Activated CD8-positive, alpha-beta T cell treated with anti-CD3 and anti-CD28 coated beads for 36 hours (primary cell): ENCODE results near the gene LPP. TPM values are rescaled to one million over a fixed set of nuclear protein-coding genes. Genes with fewer than 3 reads are reported as not detected.
A peak's percentile ranks its signal among the peaks of the same experiment; 100 is the strongest.

Experiments
- ATAC-seq: fragments of 200-7000 bp; cut with Tn5 transposase; one replicate; pipeline ENCODE4 v1.10.0; 2021; ENCODE audit warnings: mild to moderate bottlenecking, moderate library complexity
- CTCF ChIA-PET: fragments of 350-600 bp; sonication (Branson Sonifier 250); formaldehyde crosslinking; loops from one replicate; lab custom pipeline; 2021; ENCODE audit warnings: antibody characterized with exemption; lab: Charles Lee
- POLR2A ChIA-PET: fragments of 350-600 bp; sonication (Branson Sonifier 250); formaldehyde crosslinking; loops from one replicate; lab custom pipeline; 2021; ENCODE audit warnings: antibody characterized with exemption; lab: Charles Lee
- DNase-seq: peaks from one replicate; pipeline ENCODE4 v3.0.0-alpha.2; 2020
- H3K27ac Mint-ChIP-seq: one replicate; pipeline ENCODE4 v1.8.0; 2021; ENCODE audit warnings: mild to moderate bottlenecking, mixed read lengths
- H3K27me3 Mint-ChIP-seq: one replicate; pipeline ENCODE4 v1.8.0; 2021; ENCODE audit warnings: mixed read lengths
- H3K36me3 Mint-ChIP-seq: one replicate; pipeline ENCODE4 v1.8.0; 2021; ENCODE audit warnings: low read depth, mixed read lengths
- H3K4me1 Mint-ChIP-seq: one replicate; pipeline ENCODE4 v1.8.0; 2021; ENCODE audit warnings: low read depth, mixed read lengths
- H3K4me3 Mint-ChIP-seq: one replicate; pipeline ENCODE4 v1.8.0; 2021; ENCODE audit warnings: mild to moderate bottlenecking, moderate library complexity, mixed read lengths
- H3K9me3 Mint-ChIP-seq: one replicate; pipeline ENCODE4 v1.8.0; 2021; ENCODE audit warnings: mixed read lengths
- intact Hi-C: fragments of 100-400 bp; cut with micrococcal nuclease; formaldehyde crosslinking; loops from one replicate; pipeline ENCODE4 v1.10.0; 2022
- total RNA-seq, 2 experiments: library from RNA; stranded (reverse); gene quantifications; one replicate each; pipeline ENCODE4 v1.2.3, GENCODE V29; 2021
- TF ChIP-seq, protein P1 (sequence below): fragments of 200-600 bp; IDR thresholded peaks from one replicate; pipeline ENCODE4 v1.8.0; 2022; ENCODE audit warnings: antibody characterized with exemption, mild to moderate bottlenecking

LPP gene
- total RNA-seq, 2 experiments from 2014 or later = 16.4 to 22.6 TPM

GRCh38 chr3:188677344-188677743, 523.4 kb downstream of the LPP start:
- ChIA-PET CTCF (no interaction called here), POLR2A (no interaction called here)
- Mint-ChIP-seq H3K4me3 (no peak overlapping the region), H3K36me3 (no peaks in the 10 kb centered on the region), H3K27me3 (no peaks in the 10 kb centered on the region), H3K9me3 (no peaks in the 10 kb centered on the region), H3K27ac (no peak overlapping the region), H3K4me1 (peaks cover 10% of the 10 kb centered on the region)
- TF ChIP-seq, protein P1, sequence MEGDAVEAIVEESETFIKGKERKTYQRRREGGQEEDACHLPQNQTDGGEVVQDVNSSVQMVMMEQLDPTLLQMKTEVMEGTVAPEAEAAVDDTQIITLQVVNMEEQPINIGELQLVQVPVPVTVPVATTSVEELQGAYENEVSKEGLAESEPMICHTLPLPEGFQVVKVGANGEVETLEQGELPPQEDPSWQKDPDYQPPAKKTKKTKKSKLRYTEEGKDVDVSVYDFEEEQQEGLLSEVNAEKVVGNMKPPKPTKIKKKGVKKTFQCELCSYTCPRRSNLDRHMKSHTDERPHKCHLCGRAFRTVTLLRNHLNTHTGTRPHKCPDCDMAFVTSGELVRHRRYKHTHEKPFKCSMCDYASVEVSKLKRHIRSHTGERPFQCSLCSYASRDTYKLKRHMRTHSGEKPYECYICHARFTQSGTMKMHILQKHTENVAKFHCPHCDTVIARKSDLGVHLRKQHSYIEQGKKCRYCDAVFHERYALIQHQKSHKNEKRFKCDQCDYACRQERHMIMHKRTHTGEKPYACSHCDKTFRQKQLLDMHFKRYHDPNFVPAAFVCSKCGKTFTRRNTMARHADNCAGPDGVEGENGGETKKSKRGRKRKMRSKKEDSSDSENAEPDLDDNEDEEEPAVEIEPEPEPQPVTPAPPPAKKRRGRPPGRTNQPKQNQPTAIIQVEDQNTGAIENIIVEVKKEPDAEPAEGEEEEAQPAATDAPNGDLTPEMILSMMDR = no peak
- DNase-seq = no peak
- intact Hi-C loops = no loop called here
- ATAC-seq = no peak

- H3K27me3 Mint-ChIP-seq = no peaks in the 10 kb centered on the region
- no peak overlapping the region for H3K27ac Mint-ChIP-seq
- POLR2A ChIA-PET = no interaction called here
- DNase-seq = no peak
- H3K4me1 Mint-ChIP-seq = peaks cover 23% of the 10 kb centered on the region
- TF ChIP-seq, protein P1 = no peak
- no peaks in the 10 kb centered on the region for H3K36me3 Mint-ChIP-seq
- no peaks in the 10 kb centered on the region for H3K9me3 Mint-ChIP-seq
- intact Hi-C loops = no loop called here
- CTCF ChIA-PET = interaction anchor here (0.9 kb wide), 1 partner anchor 69 kb away, joined by 3 read pairs; no protein-coding TSS in a partner anchor
- ATAC-seq = no peak
- no peak overlapping the region for H3K4me3 Mint-ChIP-seq
Observed at GRCh38 chr3:188680189-188680588, 526.2 kb downstream of the LPP start.

- ATAC-seq (no peak), DNase-seq (no peak)
- POLR2A ChIA-PET = no interaction called here
- Mint-ChIP-seq H3K4me3 (no peak overlapping the region), H3K36me3 (no peaks in the 10 kb centered on the region), H3K27ac (no peak overlapping the region), H3K27me3 (no peaks in the 10 kb centered on the region), H3K4me1 (peaks cover 23% of the 10 kb centered on the region), H3K9me3 (no peaks in the 10 kb centered on the region)
- CTCF ChIA-PET = no interaction called here
- intact Hi-C loops = no loop called here
- TF ChIP-seq, protein P1 = no peak
Observed at GRCh38 chr3:188680605-188681004, 526.6 kb downstream of the LPP start.

GRCh38 chr3:188682316-188682715, 528.4 kb downstream of the LPP start:
- no peak overlapping the region for H3K4me3 Mint-ChIP-seq
- no peaks in the 10 kb centered on the region for H3K27me3 Mint-ChIP-seq
- H3K27ac Mint-ChIP-seq = no peak overlapping the region
- ChIA-PET POLR2A (interaction anchor here (0.9 kb wide), 1 partner anchor 139 kb away, joined by 3 read pairs; no protein-coding TSS in a partner anchor), CTCF (no interaction called here)
- ATAC-seq (no peak), DNase-seq (no peak)
- peaks cover 23% of the 10 kb centered on the region for H3K4me1 Mint-ChIP-seq
- H3K36me3 Mint-ChIP-seq = no peaks in the 10 kb centered on the region
- TF ChIP-seq, protein P1 = no peak
- no peaks in the 10 kb centered on the region for H3K9me3 Mint-ChIP-seq
- intact Hi-C loops = no loop called here

DNA sequence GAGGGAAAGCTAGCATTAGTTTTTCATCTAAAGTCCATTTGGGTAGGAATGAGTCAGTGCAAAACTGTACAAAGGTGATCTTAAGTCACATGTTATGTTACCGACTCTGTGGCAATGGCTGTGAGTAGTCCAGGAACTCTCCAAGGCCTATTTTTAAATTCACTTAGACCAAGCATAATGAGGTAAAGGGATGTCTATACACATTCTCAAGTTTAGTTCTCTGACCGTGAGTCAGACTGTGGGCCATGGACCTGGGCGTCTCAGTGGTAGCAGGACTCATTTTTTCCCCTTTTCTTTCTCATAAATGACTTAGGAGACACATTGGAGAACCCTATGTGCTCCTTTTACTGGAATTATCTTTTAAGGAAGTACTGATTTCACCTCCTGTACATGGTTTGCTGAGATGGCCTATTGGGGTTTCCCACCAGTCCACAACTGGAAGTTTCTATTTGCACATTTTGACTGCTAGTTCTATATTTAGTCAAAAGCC, 529.1 kb downstream of the LPP start:
- Mint-ChIP-seq H3K27me3 (no peaks in the 10 kb centered on the region), H3K9me3 (no peaks in the 10 kb centered on the region), H3K4me1 (peaks cover 16% of the 10 kb centered on the region), H3K27ac (no peak overlapping the region), H3K4me3 (no peak overlapping the region), H3K36me3 (no peaks in the 10 kb centered on the region)
- CTCF ChIA-PET = no interaction called here
- POLR2A ChIA-PET = interaction anchor here (0.9 kb wide), 1 partner anchor 140 kb away, joined by 3 read pairs; no protein-coding TSS in a partner anchor
- TF ChIP-seq, protein P1 = no peak
- DNase-seq = peak; percentile 33
- ATAC-seq = peak; percentile 92
- intact Hi-C loops = no loop called here
